ENCODE results near the gene SERPINA12.
"Not testable (repeated sequence)": the region's sequence is repeated elsewhere in the genome, so short reads cannot be mapped to it uniquely, and the experiment has no call there.

SERPINA12 gene

GRCh38 chr14:94486883-94487282 is 22.4 kb downstream of the SERPINA12 start:
- DNase-seq: no peak

- no peak for DNase-seq
Measured at GRCh38 chr14:94485944-94486841, 23.1 kb downstream of the SERPINA12 start.

GRCh38 chr14:94484481-94484880 is 24.8 kb downstream of the SERPINA12 start:
- DNase-seq: no peak

- DNase-seq: no peak
Measured at GRCh38 chr14:94483729-94484275, 25.5 kb downstream of the SERPINA12 start.

- DNase-seq: no peak
Measured at GRCh38 chr14:94483071-94483451, 26.2 kb downstream of the SERPINA12 start.

DNA sequence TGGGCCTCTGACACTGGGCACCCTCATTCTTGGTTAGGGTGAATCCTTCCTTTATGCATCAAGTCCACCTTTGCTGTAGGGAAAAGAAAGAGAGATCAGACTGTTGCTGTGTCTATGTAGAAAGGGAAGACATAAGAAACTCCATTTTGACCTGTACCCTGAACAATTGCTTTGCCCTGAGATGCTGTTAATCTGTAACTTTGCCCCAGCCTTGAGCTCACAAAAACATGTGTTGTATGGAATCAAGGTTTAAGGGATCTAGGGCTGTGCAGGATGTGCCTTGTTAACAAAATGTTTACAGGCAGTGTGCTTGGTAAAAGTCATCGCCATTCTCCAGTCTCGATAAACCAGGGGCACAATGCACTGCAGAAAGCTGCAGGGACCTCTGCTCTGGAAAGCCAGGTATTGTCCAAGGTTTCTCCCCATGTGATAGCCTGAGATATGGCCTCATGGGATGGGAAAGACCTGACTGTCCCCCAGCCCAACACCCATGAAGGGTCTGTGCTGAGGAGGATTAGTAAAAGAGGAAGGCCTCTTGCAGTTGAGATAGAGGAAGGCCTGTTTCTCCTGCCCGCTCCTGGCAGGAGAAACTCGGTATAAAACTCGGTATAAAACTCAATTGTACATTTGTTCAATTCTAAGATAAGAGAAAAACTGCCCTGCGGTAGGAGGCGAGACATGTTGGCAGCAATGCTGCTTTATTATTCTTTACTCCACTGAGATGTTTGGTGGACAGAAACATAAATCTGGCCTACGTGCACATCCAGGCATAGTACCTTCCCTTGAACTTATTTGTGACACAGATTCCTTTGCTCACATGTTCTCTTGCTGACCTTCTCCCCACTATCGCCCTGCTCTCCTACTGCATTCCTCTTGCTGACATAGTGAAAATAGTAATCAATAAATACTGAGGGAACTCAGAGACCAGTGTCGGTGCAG is 26.9 kb downstream of the SERPINA12 start:
- DNase-seq: not testable (repeated sequence)

DNA sequence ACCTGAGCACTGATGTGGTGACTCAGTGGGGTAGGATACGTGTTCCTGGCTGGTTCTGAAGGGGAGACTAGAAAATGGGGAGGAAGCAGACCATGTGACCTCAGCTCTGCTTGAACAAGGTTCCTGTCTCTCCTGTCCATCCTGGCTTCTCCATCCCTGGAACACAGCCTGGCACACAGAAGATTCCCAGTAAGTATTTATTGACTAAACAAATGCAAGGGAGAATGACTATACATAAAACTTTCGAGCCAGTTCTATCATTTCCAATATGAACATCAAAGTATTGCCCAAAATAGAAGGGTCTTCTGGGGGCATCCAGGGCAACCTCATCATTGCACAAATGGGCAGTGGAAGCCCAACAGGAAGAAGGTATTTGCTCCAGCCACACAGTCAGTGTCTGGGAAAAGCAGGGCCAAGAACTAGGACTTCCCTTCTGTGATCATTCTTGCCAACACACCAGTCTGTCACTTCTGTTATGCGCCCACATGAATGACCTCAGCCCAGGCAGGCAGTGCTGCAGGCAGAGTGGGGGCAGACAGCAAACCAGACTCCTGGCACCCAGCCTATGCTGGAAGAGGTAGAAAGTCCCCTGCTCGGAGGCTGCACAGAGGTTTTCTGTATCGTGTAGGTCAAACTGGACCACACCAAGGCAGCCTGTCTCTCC is 27.7 kb downstream of the SERPINA12 start:
- no peak for DNase-seq

DNA sequence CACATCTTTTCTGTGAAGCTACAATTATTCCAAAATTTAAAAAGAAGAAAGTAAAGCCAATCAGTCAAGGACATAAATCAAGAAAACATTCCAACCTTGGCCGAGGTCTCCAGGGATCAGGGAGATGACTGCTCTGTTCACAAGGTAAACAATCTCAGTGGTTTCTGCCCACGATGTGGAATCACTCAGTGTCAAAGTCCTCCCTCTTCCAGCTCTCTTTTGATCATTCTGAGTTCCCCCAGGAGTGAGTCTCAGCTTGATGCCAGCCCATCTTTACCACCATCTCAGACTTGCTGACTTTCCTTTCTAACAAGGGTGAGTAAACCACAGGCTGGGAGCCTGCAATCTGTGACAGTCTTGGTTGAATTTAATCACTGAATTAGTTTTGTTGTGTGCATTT is 28.5 kb downstream of the SERPINA12 start:
- DNase-seq: no peak

DNA sequence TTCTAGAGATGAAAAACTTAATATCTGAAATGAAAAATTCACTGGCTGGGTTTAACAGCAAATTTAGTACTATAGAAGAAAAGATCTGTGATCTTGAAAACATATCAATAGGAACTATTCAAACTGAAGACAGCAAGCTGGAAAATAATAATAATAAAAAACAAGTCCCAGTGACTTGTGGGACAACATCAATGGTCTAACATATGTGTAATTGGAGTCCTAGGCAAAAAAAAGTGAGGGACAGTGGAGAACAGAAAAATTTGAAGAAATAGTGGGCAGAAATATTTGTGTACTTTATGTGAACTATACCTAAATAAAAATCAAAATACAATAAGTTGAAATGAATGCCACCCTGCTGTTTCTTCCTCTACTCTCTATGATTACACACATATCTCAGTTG is 30.8 kb downstream of the SERPINA12 start:
- DNase-seq: no peak

- no peak for DNase-seq
Measured at GRCh38 chr14:94476023-94476422, 33.2 kb downstream of the SERPINA12 start, which contains the start of gene SERPINA9. Gene SERPINA9, minus strand, starts transcription at chr14:94476197. Its CDS starts 6,357 bp downstream, at chr14:94469840.

GRCh38 chr14:94474581-94475031 is 34.7 kb downstream of the SERPINA12 start:
- DNase-seq: no peak

DNA sequence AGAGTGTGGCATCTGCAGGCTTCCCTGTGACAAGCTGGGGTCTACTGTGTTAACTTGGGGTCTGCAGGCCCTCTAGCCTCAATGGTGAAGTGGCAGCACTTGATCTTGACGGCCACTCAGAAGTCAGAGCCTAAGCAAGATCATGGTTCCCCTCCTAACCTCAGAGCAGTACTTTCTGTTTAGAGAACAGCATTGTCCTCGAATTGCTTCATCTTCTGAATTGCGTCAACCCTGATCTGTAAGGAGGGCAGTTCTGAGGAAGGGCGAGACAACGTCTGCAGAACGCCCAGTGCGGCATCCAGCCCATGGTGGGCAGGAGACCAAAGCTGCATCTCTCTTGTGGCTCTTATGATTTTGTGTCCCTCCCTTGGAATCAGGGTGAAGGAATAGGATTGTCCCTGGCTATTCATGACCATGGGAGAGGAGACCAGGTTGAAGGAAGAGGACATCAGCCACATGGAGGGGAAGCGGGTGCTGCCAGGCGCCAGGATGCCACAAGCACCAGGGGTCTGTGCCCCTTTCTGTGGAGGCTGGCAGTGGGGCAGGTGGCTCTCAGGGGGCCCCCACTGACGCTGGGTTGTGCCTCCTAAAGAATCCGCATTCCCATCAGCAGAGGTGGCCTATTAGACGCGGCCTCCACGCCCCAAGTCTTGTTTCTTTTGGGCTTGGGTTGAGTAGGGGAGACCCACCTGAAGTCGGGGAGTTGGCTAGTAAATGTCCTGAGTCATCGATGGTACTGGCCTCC is 35.4 kb downstream of the SERPINA12 start:
- DNase-seq: no peak

GRCh38 chr14:94472842-94473241 is 36.4 kb downstream of the SERPINA12 start:
- no peak for DNase-seq

- DNase-seq: no peak
Measured at GRCh38 chr14:94471045-94471444, 38.2 kb downstream of the SERPINA12 start.

- DNase-seq: no peak
Measured at GRCh38 chr14:94470311-94470710, 39.0 kb downstream of the SERPINA12 start.

DNA sequence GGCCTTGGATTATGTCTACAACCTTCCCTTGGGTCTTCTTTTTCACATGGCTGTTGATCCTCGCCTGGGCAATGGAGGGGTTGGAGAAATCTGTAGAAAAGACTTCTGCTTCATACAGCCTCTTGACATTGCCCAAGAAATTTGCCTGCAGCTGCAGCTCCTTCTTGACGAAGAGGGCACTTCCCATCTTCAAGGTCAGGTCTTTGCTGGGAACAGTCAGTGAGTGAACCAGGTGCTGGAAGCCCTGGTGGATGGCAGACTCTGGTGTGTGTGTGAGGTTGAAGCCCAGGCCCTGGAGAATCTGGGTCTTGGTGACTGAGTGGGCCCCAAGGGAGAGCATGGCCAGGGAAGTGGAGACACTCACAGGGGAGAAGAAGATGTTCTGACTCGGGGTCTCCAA is 40.0 kb downstream of the SERPINA12 start:
- DNase-seq: no peak

GRCh38 chr14:94467728-94468520 is 41.3 kb downstream of the SERPINA12 start:
- DNase-seq: no peak

- DNase-seq: no peak
Measured at GRCh38 chr14:94466706-94467370, 42.4 kb downstream of the SERPINA12 start.

- DNase-seq: no peak
Measured at GRCh38 chr14:94465042-94465441, 44.2 kb downstream of the SERPINA12 start.

DNA sequence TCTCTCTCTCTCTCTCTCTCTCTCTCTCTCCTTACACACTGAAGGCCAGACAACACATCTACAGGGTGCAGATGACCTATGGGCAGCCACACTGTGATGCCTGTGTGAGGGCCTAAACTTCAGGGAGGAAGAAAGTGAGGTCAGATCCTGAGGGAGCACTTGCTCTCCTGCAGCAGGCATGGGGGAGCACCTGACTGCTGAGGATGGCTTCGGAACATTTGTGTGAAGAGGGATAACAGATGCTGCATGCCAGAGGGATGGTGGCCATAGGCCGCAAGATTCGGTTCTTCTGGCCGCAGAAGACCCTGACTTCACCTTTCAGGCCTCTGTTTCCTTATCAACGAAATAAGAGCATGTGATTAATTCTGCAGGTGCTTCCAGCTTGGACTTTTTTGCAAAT is 45.0 kb downstream of the SERPINA12 start:
- no peak for DNase-seq
